DOHH2 (cell line): ENCODE results near the gene ZNF638.

Experiments
- H3F3A ChIP-seq: fragments of 200-600 bp; sonication (generic), shearing (Covaris generic); 2 replicates; pipeline ENCODE4 v1.6.0; 2016; ENCODE audit warnings: antibody characterized with exemption, mild to moderate bottlenecking; ENCODE audit not compliant: control insufficient read depth, insufficient read depth
- H3K27ac ChIP-seq: fragments of 200-600 bp; sonication (generic); 2 replicates; pipeline ENCODE4 v1.5.1; 2014; ENCODE audit warnings: low read depth, mild to moderate bottlenecking, low read length, moderate library complexity
- H3K27me3 ChIP-seq: fragments of 200-600 bp; sonication (generic); 2 replicates; pipeline ENCODE4 v1.6.1; 2014; ENCODE audit warnings: mild to moderate bottlenecking, low read length, mixed read lengths; ENCODE audit not compliant: control insufficient read depth
- H3K36me3 ChIP-seq: fragments of 200-600 bp; sonication (generic); 2 replicates; pipeline ENCODE4 v1.6.1; 2014; ENCODE audit warnings: mild to moderate bottlenecking, low read length, moderate library complexity, mixed read lengths; ENCODE audit not compliant: control insufficient read depth
- H3K4me1 ChIP-seq: fragments of 200-600 bp; sonication (generic); 2 replicates; pipeline ENCODE4 v1.6.1; 2014; ENCODE audit warnings: mild to moderate bottlenecking, low read length, mixed read lengths; ENCODE audit not compliant: control insufficient read depth
- H3K4me2 ChIP-seq: fragments of 200-600 bp; sonication (generic); 2 replicates; pipeline ENCODE4 v1.6.0; 2014; ENCODE audit warnings: mild to moderate bottlenecking, low read length, moderate library complexity
- H3K4me3 ChIP-seq: fragments of 200-600 bp; sonication (generic); 2 replicates; pipeline ENCODE4 v1.5.1; 2014; ENCODE audit warnings: mild to moderate bottlenecking, low read length, mixed read lengths
- H3K79me2 ChIP-seq: fragments of 200-600 bp; sonication (generic); 2 replicates; pipeline ENCODE4 v1.6.1; 2014; ENCODE audit warnings: mild to moderate bottlenecking, low read length, mixed read lengths; ENCODE audit not compliant: control insufficient read depth
- H3K9me2 ChIP-seq: fragments of 200-600 bp; sonication (generic); replicated peaks from 2 replicates; pipeline ENCODE4 v1.6.1; 2014; ENCODE audit warnings: mild to moderate bottlenecking, low read length, mixed read lengths; ENCODE audit not compliant: control insufficient read depth
- H3K9me3 ChIP-seq: fragments of 200-600 bp; sonication (generic); 2 replicates; pipeline ENCODE4 v1.6.1; 2014; ENCODE audit warnings: antibody characterized with exemption, low read length, mixed read lengths; ENCODE audit not compliant: control insufficient read depth, insufficient read depth
- H4K20me1 ChIP-seq: fragments of 200-600 bp; sonication (generic); 2 replicates; pipeline ENCODE4 v1.6.0; 2014; ENCODE audit warnings: low read depth, mild to moderate bottlenecking, antibody characterized with exemption, low read length, moderate library complexity; ENCODE audit not compliant: control insufficient read depth, insufficient read depth
- EZH2phosphoT487 ChIP-seq: fragments of 200-600 bp; sonication (generic); IDR thresholded peaks from 2 replicates; pipeline ENCODE4 v1.6.1; 2017; ENCODE audit warnings: borderline replicate concordance, mild to moderate bottlenecking, antibody characterized with exemption, low read length, moderate library complexity, mixed read lengths
- TF ChIP-seq, protein P1 (sequence below): fragments of 200-600 bp; sonication (generic); IDR thresholded peaks from one replicate; pipeline ENCODE4 v1.5.1; 2014; ENCODE audit warnings: antibody characterized with exemption, mild to moderate bottlenecking, low read depth, low read length; ENCODE audit not compliant: poor library complexity, severe bottlenecking

ZNF638 gene

DNA sequence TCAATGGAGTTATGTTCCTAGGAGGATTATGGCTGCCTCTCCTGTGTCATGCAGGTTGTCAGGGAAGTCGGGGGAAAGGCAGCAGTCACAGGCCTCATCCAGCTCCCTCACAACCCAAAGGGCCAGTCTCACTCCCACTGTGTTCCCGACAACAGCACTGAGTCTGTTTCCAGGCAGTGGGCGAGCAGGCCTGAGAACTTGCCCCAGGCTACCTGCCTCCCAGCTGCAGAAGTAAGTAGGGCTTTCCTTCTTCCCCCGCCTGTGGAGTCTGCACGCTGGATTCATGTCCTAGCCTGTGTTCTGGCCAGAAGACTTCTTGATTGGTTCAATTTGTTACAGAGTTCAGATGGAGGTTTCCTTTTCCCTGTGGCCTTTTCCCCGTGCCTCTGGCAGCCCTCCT, 8.2 kb upstream of the ZNF638 start:
- peaks cover 6% of the 10 kb centered on the region; the same call in 1 of the 2 replicates for H3K9me3 ChIP-seq
- no peak overlapping the region for H3K4me2 ChIP-seq
- H3K79me2 ChIP-seq: peaks cover 77% of the 10 kb centered on the region
- peaks cover under 1% of the 10 kb centered on the region; the same call in 1 of the 2 replicates for H3F3A ChIP-seq
- TF ChIP-seq, protein P1, sequence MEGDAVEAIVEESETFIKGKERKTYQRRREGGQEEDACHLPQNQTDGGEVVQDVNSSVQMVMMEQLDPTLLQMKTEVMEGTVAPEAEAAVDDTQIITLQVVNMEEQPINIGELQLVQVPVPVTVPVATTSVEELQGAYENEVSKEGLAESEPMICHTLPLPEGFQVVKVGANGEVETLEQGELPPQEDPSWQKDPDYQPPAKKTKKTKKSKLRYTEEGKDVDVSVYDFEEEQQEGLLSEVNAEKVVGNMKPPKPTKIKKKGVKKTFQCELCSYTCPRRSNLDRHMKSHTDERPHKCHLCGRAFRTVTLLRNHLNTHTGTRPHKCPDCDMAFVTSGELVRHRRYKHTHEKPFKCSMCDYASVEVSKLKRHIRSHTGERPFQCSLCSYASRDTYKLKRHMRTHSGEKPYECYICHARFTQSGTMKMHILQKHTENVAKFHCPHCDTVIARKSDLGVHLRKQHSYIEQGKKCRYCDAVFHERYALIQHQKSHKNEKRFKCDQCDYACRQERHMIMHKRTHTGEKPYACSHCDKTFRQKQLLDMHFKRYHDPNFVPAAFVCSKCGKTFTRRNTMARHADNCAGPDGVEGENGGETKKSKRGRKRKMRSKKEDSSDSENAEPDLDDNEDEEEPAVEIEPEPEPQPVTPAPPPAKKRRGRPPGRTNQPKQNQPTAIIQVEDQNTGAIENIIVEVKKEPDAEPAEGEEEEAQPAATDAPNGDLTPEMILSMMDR: no peak
- TF ChIP-seq EZH2phosphoT487: no peak
- no peaks in the 10 kb centered on the region for H3K9me2 ChIP-seq
- H3K4me3 ChIP-seq: no peak overlapping the region
- H4K20me1 ChIP-seq: no peaks in the 10 kb centered on the region
- H3K36me3 ChIP-seq: no peaks in the 10 kb centered on the region
- H3K27me3 ChIP-seq: no peaks in the 10 kb centered on the region
- H3K4me1 ChIP-seq: no peaks in the 10 kb centered on the region
- H3K27ac ChIP-seq: no peak overlapping the region

DNA sequence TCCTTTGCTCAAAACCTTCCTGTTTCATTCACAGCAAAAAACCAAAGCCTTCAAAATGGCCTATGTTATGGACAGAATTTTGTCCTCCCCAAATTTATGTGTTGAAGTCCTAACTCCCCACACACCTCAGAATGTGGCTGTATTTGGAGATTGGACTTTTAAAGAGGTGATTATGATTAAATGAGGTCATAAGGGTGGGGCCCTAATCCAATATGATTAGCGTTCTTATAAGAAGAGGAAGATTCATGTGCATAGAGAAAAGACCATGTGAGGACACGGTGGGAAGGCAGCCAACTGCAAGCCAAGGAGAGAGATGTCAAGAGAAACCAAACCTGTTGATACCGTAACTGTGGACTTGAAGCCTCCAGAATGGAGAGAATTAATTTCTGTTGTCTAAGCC, 4.6 kb upstream of the ZNF638 start:
- Histone ChIP-seq H3K36me3 (peaks cover 4% of the 10 kb centered on the region), H3K4me2 (no peak overlapping the region), H4K20me1 (no peaks in the 10 kb centered on the region), H3F3A (peaks cover 6% of the 10 kb centered on the region), H3K9me2 (no peaks in the 10 kb centered on the region), H3K27ac (no peak overlapping the region), H3K79me2 (peaks cover 54% of the 10 kb centered on the region), H3K9me3 (no peaks in the 10 kb centered on the region), H3K27me3 (no peaks in the 10 kb centered on the region), H3K4me1 (peaks cover 11% of the 10 kb centered on the region), H3K4me3 (no peak overlapping the region)
- TF ChIP-seq, protein P1: no peak
- TF ChIP-seq EZH2phosphoT487: no peak

DNA sequence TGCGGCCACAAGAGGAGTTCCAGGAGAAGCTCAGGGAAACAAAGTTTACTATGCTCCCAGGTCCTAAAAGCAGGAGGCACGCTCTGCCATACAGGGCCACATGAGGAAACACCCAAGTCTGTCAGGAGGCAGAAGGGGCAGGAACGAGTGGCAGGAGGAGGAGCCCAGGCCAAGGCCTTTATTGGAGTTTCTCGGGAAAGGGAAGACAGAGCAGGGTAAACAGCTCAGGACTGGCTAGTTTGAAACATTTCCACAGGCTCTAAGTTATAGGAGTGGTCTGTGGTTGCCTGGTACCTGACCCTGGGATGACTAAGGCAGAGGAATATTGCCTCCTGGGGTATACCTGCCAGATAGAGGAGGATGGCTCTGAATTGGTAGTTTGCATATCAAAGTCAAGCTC, 3.7 kb upstream of the ZNF638 start:
- H3K9me3 ChIP-seq: no peaks in the 10 kb centered on the region
- no peak overlapping the region for H3K4me2 ChIP-seq
- no peak overlapping the region for H3K4me3 ChIP-seq
- H3K27me3 ChIP-seq: no peaks in the 10 kb centered on the region
- H3K79me2 ChIP-seq: peaks cover 54% of the 10 kb centered on the region
- peaks cover 11% of the 10 kb centered on the region for H3K4me1 ChIP-seq
- H3K9me2 ChIP-seq: no peaks in the 10 kb centered on the region
- H3K27ac ChIP-seq: no peak overlapping the region
- H3K36me3 ChIP-seq: peaks cover 8% of the 10 kb centered on the region
- TF ChIP-seq, protein P1: no peak
- TF ChIP-seq EZH2phosphoT487: no peak
- 0 out of 2 replicates have a peak, but pooled peaks cover 3% of the 10 kb centered on the region for H4K20me1 ChIP-seq
- peaks cover 6% of the 10 kb centered on the region for H3F3A ChIP-seq
